GM21723 (cell line): ENCODE results near the gene LRRIQ1.

Experiments used
- ATAC-seq: cut with Tn5 transposase; IDR thresholded peaks from one replicate; pipeline ENCODE4 v1.9.1; 2021; ENCODE audit warnings: mild to moderate bottlenecking, moderate library complexity; ENCODE audit not compliant: unreplicated experiment

Gene LRRIQ1

GRCh38 chr12:85279449-85280164 is 243.5 kb downstream of the LRRIQ1 start:
- no peak for ATAC-seq

- no peak for ATAC-seq
Measured at GRCh38 chr12:85280165-85280983, 244.2 kb downstream of the LRRIQ1 start, which contains the start of gene ALX1. Gene ALX1, plus strand, starts transcription at chr12:85280220. Its CDS starts 42 bp downstream, at chr12:85280262.

- no peak for ATAC-seq
Measured at GRCh38 chr12:85280984-85281630, 245.0 kb downstream of the LRRIQ1 start.

- no peak for ATAC-seq
Measured at GRCh38 chr12:85281636-85282312, 245.6 kb downstream of the LRRIQ1 start.

DNA sequence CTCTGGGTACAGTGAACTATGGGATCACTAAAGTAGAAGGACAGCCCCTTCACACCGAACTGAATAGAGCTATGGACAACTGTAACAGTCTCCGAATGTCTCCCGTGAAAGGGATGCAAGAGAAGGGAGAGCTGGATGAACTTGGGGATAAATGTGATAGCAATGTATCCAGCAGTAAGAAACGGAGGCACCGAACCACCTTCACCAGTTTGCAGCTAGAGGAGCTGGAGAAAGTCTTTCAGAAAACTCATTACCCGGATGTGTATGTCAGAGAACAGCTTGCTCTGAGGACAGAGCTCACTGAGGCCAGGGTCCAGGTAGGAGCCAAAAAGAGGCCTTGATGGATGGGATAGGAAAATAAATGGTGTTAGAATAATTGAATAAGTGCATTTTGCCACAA is 247.4 kb downstream of the LRRIQ1 start:
- no peak for ATAC-seq
